HG03342 (cell line): ENCODE results near the gene YIPF7.

Experiments
- ATAC-seq: cut with Tn5 transposase; IDR thresholded peaks from one replicate; pipeline ENCODE4 v1.9.1; 2021; ENCODE audit warnings: mild to moderate bottlenecking, moderate library complexity; ENCODE audit not compliant: unreplicated experiment

The YIPF7 gene

GRCh38 chr4:44623676-44624075 is 27.7 kb downstream of the YIPF7 start:
- ATAC-seq: no peak

GRCh38 chr4:44616621-44617020 is 34.8 kb downstream of the YIPF7 start:
- no peak for ATAC-seq

- peak; percentile 69 for ATAC-seq
These were observed 68.0 kb downstream of the YIPF7 start for GRCh38 chr4:44583393-44583792.

- ATAC-seq: no peak
These were observed 71.2 kb downstream of the YIPF7 start for GRCh38 chr4:44580231-44580630.

- no peak for ATAC-seq
These were observed 72.5 kb downstream of the YIPF7 start for GRCh38 chr4:44578954-44579353.
